GM12864 (cell line): ENCODE data around the gene FAM20C.

Source experiments
- DNase-seq: peaks from one replicate; pipeline ENCODE4 v3.0.0-alpha.2; 2011; ENCODE audit warnings: low read depth
- H3K4me3 ChIP-seq: 2 replicates; pipeline ENCODE4 v1.5.1; 2011; ENCODE audit warnings: mild to moderate bottlenecking, low read depth, low read length, control low read depth
- TF ChIP-seq, protein P1 (sequence below): IDR thresholded peaks from 2 replicates; pipeline ENCODE4 v1.5.1; 2011; ENCODE audit warnings: low read depth, mild to moderate bottlenecking, moderate library complexity, low read length, control low read depth, inconsistent platforms; ENCODE audit errors: missing control alignments

Gene FAM20C

DNA sequence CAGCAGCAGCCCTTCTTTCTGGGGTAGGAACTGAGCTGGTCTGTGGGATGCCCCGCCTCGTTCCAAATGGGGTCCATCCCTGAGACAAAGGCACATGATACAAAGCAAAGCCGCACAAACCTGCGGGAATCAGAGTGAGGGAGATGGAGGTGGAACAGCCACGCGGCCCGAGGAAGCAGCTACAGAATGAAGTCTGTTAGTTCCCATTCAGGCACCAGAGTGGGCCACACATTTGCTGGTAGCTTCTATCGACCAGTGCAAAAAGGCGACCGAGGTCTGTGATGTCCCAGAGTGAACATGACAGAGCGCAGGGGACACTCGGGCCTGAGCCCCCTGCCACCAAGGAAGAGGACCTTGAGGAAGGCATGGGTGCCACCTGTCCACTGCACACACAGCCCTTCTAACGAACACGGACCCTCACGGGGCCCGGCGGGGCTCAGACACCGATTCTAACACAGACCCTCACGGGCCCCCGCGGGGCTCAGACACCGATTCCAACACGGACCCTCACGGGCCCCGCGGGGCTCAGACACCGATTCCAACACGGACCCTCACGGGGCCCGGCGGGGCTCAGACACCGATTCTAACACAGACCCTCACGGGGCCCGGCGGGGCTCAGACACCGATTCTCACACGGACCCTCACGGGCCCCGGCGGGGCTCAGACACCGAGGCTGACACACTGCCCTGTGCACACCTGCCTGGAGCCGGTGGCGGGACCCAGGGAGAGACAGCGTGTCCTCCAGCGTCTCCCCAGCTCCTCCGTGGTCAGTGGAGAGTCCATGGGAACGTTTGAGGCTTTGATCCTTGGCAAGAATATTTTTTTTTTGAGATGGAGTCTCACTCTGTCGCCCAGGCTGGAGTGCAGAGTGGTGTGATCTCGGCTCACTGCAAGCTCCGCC, 32.8 kb upstream of the FAM20C start:
- TF ChIP-seq, protein P1, sequence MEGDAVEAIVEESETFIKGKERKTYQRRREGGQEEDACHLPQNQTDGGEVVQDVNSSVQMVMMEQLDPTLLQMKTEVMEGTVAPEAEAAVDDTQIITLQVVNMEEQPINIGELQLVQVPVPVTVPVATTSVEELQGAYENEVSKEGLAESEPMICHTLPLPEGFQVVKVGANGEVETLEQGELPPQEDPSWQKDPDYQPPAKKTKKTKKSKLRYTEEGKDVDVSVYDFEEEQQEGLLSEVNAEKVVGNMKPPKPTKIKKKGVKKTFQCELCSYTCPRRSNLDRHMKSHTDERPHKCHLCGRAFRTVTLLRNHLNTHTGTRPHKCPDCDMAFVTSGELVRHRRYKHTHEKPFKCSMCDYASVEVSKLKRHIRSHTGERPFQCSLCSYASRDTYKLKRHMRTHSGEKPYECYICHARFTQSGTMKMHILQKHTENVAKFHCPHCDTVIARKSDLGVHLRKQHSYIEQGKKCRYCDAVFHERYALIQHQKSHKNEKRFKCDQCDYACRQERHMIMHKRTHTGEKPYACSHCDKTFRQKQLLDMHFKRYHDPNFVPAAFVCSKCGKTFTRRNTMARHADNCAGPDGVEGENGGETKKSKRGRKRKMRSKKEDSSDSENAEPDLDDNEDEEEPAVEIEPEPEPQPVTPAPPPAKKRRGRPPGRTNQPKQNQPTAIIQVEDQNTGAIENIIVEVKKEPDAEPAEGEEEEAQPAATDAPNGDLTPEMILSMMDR: no peak
- no peak overlapping the region for H3K4me3 ChIP-seq
- DNase-seq: no peak

DNA sequence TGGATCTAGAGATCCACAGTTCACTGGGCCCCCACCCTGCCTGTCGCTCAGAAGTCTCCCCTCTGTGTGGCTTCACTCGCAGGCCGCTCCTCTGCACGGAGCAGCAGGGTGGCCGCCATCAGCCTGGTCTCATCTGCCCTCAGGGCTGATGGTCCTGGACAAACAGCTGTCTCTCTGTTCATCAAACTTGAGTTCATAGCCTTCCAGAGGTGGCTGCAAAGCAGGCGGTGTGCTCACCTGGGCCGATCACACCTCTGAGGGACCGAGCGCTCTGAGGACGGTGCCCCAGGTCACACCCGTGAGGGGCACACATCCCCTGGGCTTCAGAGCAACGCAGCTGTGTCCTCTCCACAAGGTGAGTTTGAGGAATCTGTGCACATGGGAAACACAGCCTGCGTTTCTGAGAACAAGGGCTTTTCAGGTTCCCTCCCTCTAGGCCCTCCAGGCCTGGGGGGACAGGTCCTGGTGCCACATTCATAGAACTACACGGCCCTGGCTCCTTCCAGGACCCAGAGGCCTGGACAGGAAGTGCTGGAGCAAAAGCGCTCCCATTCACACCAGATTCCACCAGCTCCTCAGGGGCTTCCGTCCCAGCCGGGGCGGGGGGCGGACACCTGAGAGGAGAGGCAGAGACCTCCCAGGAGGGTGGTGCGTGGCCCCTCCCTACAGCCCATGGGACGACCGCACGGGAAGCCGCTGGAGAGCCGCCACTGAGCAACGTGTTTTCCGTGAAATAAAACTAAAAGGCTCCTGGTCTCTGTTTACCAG, 31.2 kb upstream of the FAM20C start:
- TF ChIP-seq, protein P1: no peak
- no peak for DNase-seq
- no peak overlapping the region for H3K4me3 ChIP-seq

DNA sequence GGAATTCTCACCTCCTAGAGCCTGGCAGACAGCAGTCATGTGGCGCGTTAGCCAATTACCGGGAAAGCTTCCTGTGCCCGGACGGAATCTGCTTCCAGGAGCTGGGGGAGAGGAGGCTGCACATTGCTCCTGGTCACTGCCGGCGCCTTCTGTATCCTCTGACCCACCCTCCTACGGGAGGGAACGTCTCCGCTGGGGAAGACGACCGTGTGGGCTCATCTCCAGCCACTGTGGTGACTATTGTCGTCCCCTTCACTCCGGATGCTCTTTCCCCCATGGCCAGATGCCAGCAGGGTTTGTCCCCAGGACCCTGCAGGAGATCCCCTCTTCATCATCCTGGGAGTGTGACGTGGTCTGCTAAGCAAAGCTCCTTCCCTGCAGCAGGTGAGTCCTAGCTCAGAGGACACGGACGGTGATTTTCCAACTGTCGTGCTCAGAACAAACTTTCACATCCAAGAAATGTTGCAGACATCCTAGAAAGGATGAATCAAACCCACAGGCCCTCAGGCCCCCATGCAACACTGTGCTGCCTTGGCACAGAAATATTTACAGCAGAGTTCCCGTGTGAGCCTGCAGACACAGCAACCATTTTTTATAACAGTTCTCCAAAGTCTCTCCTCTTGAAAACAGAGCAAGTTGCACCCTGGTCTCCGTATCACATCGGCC, 29.6 kb upstream of the FAM20C start:
- DNase-seq: no peak
- TF ChIP-seq, protein P1: no peak
- H3K4me3 ChIP-seq: no peak overlapping the region

DNA sequence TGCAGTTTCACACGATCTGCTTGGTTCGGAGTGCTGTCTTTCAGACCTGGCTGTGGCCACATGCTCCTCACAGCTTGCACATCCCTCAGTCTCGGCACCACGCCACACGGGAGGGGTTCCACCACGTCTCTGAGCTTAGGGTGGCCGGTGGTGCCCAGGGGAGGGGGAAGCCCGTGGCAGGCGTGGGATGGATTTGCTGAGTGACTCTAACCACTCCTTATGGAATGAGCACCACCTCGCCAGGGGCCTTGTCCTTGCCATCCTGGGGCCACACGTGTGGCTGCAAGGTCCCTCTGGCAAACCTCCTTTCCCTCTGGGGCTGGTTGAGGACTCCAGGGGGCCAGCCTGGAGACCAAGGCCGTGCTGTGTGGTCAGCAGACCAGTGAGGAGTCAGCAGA, 29.1 kb upstream of the FAM20C start:
- no peak for DNase-seq
- TF ChIP-seq, protein P1: no peak

DNA sequence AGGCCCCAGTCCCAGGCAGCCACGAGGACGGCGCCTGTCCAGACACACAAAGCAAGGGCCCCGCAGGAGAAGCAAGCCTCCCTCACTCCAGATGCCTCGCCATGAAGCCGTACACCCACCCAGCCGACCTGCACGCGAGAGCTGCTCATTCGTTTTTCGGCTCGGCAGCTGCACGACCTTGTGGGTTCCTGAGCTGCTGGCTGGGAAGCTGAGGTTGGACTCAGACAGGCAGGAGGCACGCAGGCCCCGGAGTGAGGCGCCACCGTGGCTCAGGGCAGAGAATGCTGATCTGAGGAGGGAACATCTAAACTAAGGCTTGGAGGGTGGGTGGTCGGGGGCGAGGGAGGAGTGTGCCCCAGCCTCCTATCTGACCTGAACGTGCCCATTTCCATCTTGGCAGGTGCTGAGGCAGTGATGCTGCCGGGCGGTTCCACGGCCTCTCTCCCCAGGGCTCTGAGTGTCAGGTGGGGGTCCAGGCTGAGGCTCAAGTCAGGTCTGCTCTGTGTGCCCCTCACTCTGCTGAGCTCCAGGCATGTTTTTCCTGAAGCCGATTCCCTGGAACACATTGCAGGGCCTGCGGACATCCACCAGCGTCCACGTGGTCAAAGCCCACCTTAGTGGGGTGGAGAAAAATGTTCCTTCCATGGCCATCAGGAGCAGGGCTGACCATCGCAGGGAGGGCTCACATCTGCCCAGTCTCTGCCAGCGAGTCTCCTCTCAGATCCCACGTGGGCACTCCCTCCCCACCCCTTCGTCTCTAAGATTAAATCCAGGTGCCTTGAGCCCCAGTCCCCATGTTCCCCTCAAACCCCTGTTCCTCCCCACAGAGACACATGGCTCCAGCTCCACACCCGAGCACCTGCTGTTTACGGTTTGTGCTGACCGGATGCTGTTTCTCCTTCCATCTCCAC, 28.1 kb upstream of the FAM20C start:
- no peak for DNase-seq
- TF ChIP-seq, protein P1: no peak
- H3K4me3 ChIP-seq: no peak overlapping the region

More for the DNA sequence above, 29.1 kb upstream of the FAM20C start:
- no peak overlapping the region for H3K4me3 ChIP-seq
